Renal pelvis (tissue), 4 donors: ENCODE measurements around the gene RFC4. TPM values are rescaled to one million over a fixed set of nuclear protein-coding genes. Genes with fewer than 3 reads are reported as not detected.

ENCODE experiments used
- DNase-seq: peaks from one replicate; pipeline ENCODE4 v3.0.0-alpha.2; 2013
- polyA plus RNA-seq, 3 donors: library from polyadenylated mRNA; unstranded; fragments of 120-200 nt; gene quantifications; one replicate each; pipeline ENCODE4 v1.2.1, GENCODE V29; 2013; ENCODE audit not compliant: insufficient read length in 3 of 3

RFC4 gene
- polyA plus RNA-seq, 3 donors = 47.1 to 50.8 (median 47.6) TPM

- DNase-seq = no peak
Measured at GRCh38 chr3:186790261-186790981, 15.9 kb downstream of the RFC4 start.

GRCh38 chr3:186789554-186790260, 16.6 kb downstream of the RFC4 start:
- no peak for DNase-seq

- no peak for DNase-seq
Measured at GRCh38 chr3:186788482-186789370, 17.6 kb downstream of the RFC4 start.

- DNase-seq = no peak
Measured at GRCh38 chr3:186787642-186788481, 18.4 kb downstream of the RFC4 start.

GRCh38 chr3:186786922-186787321, 19.4 kb downstream of the RFC4 start:
- no peak for DNase-seq

- no peak for DNase-seq
Measured at GRCh38 chr3:186785495-186786018, 20.7 kb downstream of the RFC4 start.

GRCh38 chr3:186784820-186785494, 21.3 kb downstream of the RFC4 start:
- DNase-seq = no peak

GRCh38 chr3:186783731-186784515, 22.4 kb downstream of the RFC4 start:
- DNase-seq = peak; percentile 78

- peak; percentile 91 for DNase-seq
Measured at GRCh38 chr3:186783058-186783730, 23.1 kb downstream of the RFC4 start, which contains the start of gene EIF4A2. Gene EIF4A2, plus strand, starts transcription at chr3:186783577. Its CDS starts 34 bp downstream, at chr3:186783611.

GRCh38 chr3:186782542-186783057, 23.7 kb downstream of the RFC4 start:
- DNase-seq = no peak

GRCh38 chr3:186779204-186779603, 27.1 kb downstream of the RFC4 start:
- no peak for DNase-seq

GRCh38 chr3:186775999-186776398, 30.3 kb downstream of the RFC4 start:
- no peak for DNase-seq

GRCh38 chr3:186772701-186773417, 33.4 kb downstream of the RFC4 start:
- DNase-seq = no peak

- DNase-seq = no peak
Measured at GRCh38 chr3:186772281-186772694, 34.0 kb downstream of the RFC4 start.

GRCh38 chr3:186760897-186761447, 45.3 kb downstream of the RFC4 start:
- DNase-seq = no peak

GRCh38 chr3:186760141-186760833, 46.0 kb downstream of the RFC4 start:
- no peak for DNase-seq
